Stimulated activated CD4-positive, alpha-beta T cell treated with anti-CD3 and anti-CD28 coated beads, Interleukin-4, amount 100 ng/mL, for 48 hours (primary cell): ENCODE measurements around the gene IL1R1.
"Not testable (repeated sequence)": the region's sequence is repeated elsewhere in the genome, so short reads cannot be mapped to it uniquely, and the experiment has no call there.

Experiments used
- DNase-seq, 2 donors: peaks; one replicate each; pipeline ENCODE4 v3.0.0-alpha.2; 2020; ENCODE audit warnings: low read depth in 2 of 2

Gene IL1R1

DNA sequence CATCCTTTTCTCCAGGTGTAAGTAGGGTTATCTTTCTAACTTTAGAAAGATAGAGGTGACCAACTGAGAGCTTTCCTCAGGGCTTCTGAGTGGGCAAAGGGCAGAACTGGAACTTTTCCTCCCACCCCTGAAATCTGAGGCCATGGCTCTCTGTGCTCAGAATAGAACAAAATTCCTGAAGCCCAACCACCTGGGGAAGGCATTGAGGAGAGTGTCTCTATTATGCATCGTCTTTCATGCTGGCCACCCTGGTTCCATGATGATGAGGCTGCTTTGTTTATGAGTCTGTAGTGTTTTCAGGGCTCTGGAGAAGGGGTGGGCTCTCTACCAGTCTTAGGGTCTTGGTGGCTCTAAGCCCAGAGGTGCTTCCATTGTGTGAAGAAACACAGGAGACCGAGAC is 30.7 kb upstream of the IL1R1 start:
- DNase-seq = no peak

DNA sequence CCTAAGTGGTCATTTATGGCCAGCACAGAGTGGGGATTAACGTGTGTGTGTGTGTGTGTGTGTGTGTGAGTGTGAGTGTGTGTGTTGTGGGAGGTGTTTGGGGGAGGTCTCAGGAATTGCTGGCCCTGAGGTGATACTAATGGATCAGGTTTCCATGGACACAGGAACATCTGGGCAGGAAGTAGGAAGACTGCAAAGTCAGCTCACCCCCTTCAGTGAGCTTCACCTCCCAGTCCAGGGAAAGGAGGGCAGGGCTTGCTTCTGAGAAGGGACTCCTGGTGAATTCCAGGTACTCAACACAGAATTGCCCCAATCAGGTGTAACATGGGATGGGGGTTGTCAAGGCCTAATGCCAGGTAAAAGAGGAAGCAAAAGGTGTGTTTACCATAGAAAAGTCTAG is 30.3 kb upstream of the IL1R1 start:
- no peak for DNase-seq

DNA sequence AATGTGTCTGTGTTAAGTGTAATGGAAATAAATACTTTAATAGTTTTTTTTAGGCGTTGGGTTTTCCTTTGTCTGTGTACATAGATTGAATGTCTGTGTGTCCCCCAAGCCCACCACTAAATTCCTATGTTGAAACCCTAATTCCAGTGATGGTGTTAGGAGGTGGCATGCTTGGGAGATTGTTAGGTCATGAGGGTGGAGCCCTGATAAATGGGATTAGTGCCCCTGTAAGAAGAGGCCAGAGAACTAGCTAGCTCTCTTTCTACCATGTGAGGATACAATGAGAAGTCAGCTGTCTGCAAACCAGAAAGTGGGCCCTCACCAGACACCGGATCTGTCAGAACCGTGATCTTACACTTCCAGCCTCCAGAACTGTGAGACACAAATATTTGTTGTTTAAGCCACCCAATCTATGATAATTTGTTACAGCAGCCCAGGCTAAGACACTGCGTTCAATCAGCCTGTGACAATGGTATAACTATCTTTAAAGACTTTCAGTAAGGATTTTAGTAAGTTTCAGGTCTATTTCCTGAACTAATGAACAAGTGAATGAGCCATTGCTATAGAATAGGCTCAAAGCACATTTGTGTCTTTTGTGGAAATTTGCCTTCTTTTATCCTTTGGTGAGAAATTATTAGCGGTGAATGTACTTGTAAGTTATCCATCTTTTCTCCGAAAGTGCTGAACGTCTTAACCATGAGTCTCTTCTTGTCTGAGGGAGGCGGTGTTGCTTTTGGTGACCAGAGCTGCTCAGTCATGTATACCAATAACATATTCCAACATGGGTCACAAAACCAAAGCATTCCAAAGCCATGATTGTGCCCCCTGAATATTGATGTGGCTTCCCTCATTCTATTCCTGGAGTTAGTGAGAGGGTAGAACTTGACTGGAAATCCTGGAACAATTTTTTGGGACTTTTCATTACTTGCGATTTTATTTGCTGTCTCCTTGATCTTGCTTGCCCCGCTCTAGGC is 29.6 kb upstream of the IL1R1 start:
- no peak for DNase-seq

DNA sequence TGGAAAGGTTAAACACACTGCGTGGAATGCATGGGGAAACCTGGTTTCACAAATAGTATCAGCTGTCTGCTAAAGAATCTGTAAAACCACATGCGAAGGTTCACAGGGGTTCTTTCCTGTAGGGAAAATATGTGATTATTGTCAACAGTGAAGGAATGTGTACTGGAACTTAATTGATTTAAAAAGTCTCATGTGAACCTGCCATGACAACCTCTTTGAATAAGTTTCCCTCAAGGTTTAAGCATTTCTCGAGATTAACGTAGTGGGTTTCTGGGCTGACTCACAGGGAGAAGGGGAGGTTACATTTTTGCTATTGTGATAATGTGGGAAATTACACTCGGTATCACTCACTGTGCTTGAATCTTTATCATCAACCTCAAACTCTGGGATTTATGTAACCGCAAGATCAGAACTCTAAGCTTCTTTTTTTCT is 28.2 kb upstream of the IL1R1 start:
- peak in 1 of 2 donors; percentile 37 for DNase-seq

DNA sequence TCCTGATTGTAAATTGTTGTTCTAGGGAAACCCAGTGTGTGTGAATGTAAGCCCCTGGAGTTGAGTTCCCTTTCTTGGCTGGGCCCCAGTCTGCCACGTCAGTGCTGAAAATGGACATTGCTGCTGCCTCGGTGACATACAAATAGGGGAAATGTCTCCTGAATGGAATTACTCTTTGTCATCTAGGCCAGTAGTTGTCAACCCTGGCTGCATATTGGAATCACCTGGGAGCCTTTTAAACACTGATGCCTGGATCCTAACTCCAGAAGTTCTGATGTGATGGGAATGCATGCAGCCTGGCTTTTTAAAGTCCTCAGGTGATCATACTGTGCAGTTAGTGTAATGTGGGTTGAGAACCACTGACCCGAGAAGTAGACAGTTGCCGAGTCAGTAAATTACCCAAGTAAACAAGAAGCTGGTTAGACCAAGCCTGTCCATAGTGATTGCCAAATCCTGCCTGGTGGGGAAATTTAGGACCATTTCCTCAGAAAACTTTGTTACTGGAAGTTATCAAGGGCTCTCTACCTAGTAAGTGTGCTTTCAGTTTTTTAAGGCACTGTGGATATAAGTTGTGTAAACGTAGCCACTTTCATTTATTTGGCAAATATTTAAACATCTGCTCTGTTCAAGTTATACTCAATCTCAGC is 27.6 kb upstream of the IL1R1 start:
- DNase-seq = no peak

DNA sequence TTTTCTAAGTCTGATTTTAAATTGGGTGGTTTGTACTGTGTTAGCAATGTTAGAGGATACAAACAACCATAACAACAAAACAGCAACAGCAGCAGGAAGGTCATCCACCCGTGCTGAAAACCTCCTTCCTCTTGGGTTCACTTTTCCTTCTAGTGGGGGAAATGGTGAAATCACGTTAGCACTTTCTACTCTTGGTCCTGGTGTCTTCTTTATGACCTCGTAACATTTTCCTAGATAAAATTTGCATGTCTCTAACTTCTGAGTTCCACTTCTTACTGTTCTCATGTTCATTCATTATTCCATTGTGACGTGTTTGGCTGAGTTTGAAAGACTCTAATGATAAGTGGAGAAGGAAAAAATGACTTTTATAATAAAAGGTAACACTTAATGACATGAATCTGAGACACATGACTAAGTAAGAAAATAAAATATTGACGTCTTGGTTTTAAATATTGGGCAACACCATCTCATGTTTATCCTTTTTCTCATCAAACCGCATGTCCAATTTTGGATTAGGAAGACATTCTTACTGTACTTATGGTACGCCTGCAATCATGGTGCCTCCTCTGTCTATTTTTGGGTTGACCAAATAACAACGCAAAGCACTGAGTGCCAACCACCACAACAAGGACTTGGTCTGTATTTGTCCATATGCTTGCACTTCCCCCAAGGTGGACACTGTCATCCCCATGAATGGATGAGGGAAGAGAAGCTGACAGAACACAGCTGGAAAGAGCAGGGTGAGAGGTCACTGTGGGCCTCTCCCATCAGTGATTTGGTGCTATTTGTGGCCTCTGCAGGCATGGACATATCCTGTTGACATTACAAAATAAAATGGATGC is 25.7 kb upstream of the IL1R1 start:
- DNase-seq = no peak

DNA sequence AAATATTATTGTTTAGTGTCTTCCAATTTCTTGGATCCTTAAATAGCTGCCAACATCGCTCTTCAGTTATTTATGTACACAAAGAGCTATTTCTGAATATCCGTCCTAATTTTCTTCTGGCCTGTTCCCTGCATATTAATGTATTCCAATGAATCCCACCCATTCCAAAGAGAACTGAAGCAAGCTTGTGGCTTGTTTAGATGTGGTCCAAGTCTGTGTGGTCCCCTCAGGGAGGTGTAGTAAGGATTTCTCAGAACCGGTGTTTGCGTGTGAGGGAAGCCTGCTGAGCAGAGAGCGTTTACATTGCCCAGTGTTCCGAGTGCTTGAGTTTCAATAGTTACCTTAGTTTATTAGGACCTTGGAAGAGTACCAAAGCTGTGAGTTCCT is 25.1 kb upstream of the IL1R1 start:
- no peak for DNase-seq

DNA sequence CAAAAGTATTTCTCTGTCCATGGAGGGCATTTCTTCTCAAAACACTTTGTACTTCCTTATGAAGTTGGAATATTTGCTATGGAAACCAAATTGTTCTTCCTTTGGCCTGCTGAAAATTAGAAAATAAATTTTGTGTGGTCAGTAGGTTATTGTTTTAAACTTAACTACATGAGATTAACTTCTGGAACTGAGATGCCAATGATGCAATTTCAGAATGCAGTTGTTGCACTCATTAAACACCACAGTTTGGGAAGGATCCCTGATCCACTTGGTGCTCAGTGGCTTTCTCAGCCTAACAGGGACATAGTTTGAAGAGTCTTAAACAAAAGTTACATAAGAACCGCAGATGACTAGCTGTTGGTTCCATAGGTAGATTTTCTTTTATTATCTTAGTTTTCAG is 23.3 kb upstream of the IL1R1 start:
- no peak for DNase-seq

DNA sequence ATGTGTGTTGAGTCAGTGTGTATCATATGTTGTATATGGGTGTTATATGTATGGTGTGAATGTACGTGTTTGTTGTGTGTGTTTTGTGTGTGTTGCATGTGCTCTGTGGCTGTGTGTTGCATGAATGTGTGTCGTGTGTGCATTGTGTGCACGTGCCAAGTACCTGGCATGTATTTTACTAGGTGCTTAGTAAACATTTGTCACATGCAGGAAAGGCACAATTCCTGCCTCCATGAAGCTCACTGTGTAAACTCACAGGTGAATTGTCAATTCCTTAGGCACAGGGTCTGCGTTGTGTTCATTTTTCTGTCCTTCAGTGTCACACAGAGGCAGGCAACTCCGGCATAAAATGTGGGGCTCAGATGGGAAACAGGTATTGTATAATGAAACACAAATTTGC is 22.3 kb upstream of the IL1R1 start:
- DNase-seq = no peak

DNA sequence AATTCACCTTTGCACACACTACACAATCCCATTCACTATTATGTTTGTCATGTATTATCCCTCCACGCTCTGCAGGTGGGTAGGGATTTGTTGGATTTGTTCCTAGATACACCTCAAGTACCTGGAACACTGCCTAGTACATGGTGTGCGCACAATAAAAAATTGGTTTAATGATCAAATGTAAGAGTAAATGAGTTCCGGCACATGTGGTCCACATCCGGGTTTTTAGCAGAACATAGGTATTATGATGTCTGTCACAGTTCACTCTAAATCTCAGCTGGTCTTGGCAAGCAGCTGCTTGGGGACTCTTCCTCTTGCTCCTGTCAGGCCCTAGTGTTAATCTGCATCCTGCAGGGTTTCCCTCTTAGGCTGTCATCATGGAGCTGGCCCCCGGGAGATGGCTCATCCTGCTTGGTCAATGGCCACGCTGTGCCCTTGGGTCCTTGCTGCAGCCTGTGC is 21.8 kb upstream of the IL1R1 start:
- DNase-seq = no peak

DNA sequence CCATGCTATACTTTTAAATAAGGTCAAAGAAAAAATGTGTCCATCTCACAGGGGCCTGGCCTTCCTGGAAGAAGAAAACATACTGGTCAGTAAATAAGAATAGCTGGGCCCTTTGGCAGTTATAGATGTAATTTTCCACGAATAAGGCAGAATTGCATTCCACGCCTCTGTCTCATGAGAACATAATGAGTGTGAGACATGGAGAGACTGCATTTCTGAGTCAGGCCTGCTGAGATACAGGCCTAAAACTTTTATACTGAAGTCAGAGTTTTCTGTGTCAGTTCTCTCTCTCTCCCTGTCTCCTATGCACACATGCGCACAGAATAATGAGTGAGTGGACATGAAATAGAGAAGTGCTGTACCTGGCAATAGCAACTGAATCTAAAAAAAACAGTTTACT is 20.4 kb upstream of the IL1R1 start:
- no peak for DNase-seq

DNA sequence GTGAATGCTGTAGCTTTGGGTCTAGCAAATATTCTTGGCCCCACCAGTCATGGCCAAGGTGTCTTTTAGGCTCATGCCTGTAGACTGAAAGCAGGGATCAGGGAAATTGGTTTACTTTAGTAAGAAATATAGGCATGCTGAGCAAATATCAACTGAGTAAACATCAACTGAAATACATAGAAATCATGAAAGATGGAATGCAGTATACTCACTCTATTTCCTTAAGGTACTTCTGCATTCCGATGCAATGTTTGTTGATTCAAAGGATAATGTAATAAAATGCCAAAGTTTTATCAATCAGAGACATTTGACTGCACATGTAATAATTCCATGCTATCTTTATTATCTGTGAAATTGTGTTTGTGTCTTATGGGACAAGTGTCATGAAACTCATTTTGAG is 19.6 kb upstream of the IL1R1 start:
- no peak for DNase-seq

DNA sequence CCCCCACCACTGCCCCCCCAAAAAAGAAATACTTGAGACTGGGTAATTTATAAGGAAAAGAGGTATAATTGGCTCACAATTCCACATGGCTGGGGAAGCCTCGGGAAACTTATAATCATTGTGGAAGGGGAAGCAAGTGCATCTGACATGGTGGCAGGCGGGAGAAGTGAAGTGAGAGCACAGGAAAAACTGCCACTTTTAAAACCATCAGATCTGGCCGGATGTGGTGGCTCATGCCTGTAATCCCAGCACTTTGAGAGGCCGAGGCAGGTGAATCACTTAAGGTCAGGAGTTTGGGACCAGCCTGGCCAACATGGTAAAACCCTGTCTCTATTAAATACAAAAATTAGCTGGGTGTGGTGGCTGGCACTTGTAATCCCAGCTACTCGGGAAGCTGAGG is 18.1 kb upstream of the IL1R1 start:
- not testable (repeated sequence) for DNase-seq

DNA sequence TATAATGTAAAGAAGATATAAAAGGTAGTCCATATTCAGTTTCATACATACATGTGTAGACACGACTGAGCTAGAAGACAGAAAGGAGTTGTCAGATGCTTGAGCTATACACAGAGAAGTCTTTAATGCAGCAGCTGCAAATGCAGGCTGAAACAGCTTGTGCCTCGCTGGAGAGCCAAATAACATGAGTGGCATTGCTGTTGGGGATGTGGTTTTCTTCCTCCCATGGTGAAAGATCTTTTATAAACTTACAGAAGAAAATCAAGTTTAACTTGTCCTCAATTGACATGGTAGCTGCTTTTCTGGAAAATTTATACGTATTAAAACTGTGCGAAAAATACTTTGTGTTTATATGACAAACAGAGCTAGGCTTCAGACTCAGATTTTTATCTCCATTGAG is 16.4 kb upstream of the IL1R1 start:
- DNase-seq = no peak

DNA sequence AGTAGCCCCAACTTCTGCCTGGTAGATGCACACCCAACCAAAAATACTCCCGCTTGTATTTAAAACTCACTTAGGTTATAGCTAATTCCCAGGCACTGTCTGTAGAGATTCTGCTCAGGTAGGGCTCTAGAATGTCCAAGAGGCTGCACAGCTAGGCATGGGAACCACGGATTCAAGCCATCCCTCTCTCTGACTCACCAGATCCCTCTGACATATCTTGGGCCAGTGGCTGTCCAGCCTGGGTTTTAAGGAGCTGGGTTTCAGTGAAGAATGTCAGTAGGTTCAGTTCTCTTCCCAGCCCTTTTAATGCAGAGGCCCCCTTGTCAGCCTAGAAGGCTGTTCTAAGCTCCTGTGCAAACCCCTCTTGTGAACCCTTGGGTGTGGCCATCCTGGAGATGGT is 15.9 kb upstream of the IL1R1 start:
- DNase-seq = no peak

DNA sequence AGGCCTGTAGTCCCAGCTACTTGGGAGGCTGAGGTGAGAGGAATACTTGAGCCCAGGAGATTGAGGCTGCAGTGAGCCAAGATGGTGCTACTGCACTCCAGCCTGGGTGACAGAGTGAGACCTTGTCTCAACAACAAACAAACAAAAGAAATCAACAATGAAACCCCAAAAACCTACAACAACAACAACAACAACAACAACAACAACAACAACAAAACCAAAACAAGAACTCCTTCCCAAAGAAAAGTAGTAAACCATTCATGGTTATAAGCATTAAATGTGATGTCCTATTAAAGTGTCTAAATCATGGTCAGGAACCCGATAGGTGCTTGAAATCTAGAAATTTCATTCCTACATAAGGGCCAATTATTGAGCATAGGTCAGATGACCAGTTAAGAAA is 13.5 kb upstream of the IL1R1 start:
- DNase-seq = no peak

DNA sequence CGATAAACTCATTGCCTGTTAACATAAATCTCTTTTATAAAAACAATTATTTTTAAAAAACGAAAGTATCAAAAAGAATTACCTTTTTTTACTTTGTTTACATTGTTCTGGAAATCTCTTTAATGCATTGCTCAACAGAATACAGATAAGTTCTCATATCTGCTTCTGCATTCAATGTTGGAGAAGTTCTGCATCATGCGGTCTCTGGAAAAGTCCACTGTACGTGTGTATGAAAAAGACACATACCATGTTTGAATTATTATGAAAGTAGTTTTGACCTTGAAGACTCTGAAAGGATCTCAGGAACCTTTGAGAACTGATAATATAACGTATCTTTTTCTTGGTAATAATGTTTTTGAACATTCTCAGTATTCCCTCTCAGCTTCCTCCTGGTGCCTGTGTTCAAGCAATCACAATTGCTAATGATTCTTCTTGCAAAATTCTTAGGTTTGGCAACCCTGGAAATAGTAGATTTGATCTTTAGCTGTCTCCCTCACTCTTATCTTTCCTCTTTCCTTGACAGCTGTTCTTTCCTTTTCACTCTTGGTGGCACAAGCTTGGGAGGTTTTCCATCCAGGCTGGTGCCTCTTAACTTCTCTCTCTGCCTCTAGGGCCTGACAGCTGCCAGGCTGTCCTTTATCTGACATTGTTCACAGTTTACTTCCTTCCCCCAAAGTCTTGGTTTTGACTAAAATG is 12.4 kb upstream of the IL1R1 start:
- no peak for DNase-seq

DNA sequence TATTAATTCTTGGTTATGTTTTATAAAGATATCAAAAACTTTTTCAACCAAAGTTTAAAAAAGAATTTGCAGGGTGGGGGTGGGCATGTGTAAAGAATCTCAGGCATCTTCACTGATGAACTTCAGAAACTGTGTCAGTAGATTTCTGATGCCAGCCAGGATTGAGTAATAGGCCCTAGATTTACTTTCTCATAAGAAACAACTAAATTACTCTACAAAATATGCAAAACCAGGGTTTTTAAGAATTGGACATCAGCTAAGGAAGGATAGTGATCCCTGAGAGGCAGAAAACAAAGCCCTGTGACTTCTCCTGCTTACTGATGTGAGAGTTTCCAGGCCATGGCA is 11.9 kb upstream of the IL1R1 start:
- no peak for DNase-seq

DNA sequence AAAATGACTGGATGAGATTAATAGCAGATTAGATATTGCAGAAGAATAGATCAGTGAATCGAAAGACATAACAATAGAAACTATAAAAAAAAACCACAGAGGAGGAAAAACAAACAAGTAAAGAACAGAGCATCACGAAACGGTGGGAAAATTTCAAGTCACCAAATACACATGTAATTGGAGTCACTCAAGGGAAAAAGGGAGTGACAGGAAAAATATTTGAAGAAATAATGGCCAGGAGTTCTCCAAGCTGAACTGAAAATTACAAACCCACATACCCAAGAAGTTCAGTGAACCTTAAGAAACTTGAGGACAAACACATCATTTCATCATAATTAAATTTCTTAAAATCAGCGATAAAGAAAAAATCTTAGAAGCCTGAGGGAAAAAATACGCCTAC is 11.0 kb upstream of the IL1R1 start:
- DNase-seq = no peak

DNA sequence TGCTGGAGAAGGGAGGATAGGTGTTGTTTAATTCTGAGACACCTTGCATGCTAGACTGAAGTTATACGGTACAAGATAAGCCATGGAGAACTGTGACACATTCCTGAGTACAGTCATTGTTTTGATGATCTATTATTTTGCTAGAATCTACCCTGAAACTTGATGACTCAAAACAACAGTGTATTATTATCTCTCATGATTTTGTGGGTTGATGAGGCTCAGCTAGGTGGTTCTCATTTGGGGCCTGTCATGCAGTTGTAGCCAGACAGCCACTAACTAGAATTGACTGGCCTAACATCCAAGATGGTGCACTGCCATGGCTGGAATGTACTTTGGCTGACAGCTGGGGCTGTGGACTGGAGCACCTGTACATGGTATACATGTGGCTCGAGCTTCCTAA is 5.4 kb upstream of the IL1R1 start:
- peak; percentile 30 to 54 for DNase-seq

DNA sequence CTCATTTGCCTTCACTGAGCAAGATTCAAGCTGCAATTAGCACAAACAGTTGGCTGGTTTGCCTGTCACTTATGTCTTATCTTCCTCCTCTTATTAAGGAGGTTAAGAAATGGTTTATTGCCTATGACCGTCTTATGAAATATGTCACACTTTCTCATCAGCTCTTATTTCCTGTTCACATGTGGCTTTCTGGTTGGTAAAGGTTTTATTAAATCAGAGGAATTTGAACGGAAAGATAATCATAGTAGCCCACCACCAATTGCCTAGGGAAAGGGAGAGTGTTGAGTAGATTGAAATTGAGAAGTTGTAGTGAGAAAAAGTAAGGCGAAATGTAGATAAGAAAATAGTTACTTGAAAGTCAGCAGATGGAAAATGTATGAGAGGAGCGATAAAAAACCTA is 4.2 kb upstream of the IL1R1 start:
- DNase-seq = no peak

DNA sequence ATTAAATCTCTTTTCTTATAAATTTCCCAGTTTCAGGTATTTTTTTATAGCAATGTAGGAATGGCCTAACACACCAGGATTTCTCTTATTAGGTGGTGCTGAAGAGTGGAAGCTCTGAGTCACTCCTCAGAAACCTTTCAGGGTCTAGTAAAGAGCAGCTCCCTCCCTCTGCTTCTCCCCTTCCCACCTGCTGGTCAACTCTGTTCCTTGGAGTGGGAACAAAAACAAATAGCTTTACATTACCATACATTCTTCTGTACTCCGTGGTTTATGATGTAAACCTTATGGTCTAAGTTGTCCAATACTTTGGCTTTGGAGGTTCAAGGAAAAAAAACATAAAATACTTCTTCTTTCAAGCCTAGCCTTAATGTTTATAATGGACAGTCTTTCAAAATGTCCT is 2.7 kb upstream of the IL1R1 start:
- DNase-seq = no peak
